Testis (tissue), 2 donors: ENCODE data around the gene BRD3OS.

Experiments used
- CTCF ChIP-seq, 3 experiments: fragments of 450-650 bp in 2 of 3; fragments of 200-600 bp in 1 of 3; sonication (generic) in 1 of 3; IDR thresholded peaks; one replicate each; pipeline ENCODE4 v1.5.1; 2016 to 2019; ENCODE audit warnings: antibody characterized with exemption in 3 of 3, mild to moderate bottlenecking in 2 of 3, moderate library complexity in 1 of 3
- POLR2A ChIP-seq: fragments of 450-650 bp; IDR thresholded peaks from one replicate; pipeline ENCODE4 v1.6.1; 2017; ENCODE audit warnings: antibody characterized with exemption, mild to moderate bottlenecking, moderate library complexity

GRCh38 chr9:134034215-134035040 lies 9.1 kb downstream of the BRD3OS start:
- TF ChIP-seq CTCF (IDR thresholded peaks at IDR 0.05) (no peak), POLR2A (no peak)
